Endothelial cell (in vitro differentiated cells): ENCODE data around the gene LAMA1. TPM values are rescaled to one million over a fixed set of nuclear protein-coding genes. Genes with fewer than 3 reads are reported as not detected.
A peak's percentile ranks its signal among the peaks of the same experiment; 100 is the strongest.

Source experiments
- DNase-seq: peaks from one replicate; pipeline ENCODE4 v3.0.0; 2021; ENCODE audit warnings: low spot score
- H3K27ac Mint-ChIP-seq: one replicate; pipeline ENCODE4 v1.8.0; 2021; ENCODE audit warnings: mixed read lengths, inconsistent platforms; ENCODE audit not compliant: unreplicated experiment
- H3K27me3 Mint-ChIP-seq: one replicate; pipeline ENCODE4 v1.8.0; 2021; ENCODE audit warnings: mild to moderate bottlenecking, moderate library complexity, mixed read lengths, inconsistent platforms; ENCODE audit not compliant: unreplicated experiment
- H3K36me3 Mint-ChIP-seq: one replicate; pipeline ENCODE4 v1.8.0; 2021; ENCODE audit warnings: mild to moderate bottlenecking, low read depth, mixed read lengths, inconsistent platforms; ENCODE audit not compliant: unreplicated experiment
- H3K4me1 Mint-ChIP-seq: one replicate; pipeline ENCODE4 v1.8.0; 2021; ENCODE audit warnings: mild to moderate bottlenecking, mixed read lengths, inconsistent platforms; ENCODE audit not compliant: unreplicated experiment
- H3K4me3 Mint-ChIP-seq: one replicate; pipeline ENCODE4 v1.8.0; 2021; ENCODE audit warnings: mild to moderate bottlenecking, mixed read lengths, inconsistent platforms; ENCODE audit not compliant: unreplicated experiment
- H3K9me3 Mint-ChIP-seq: one replicate; pipeline ENCODE4 v1.8.0; 2021; ENCODE audit warnings: mixed read lengths, inconsistent platforms; ENCODE audit not compliant: unreplicated experiment
- CTCF ChIP-seq: fragments of 200-600 bp; sonication (generic); IDR thresholded peaks from one replicate; pipeline ENCODE4 v1.5.0; 2021; ENCODE audit warnings: antibody characterized with exemption; ENCODE audit not compliant: unreplicated experiment
- total RNA-seq: library from RNA; stranded (reverse); fragmentation: NEBNext Ultra II Directional; extraction: Animal tissue kit (Norgen Biotek cat#: 25700); gene quantifications from one replicate; pipeline ENCODE4 v1.2.1, GENCODE V29; 2021; ENCODE audit not compliant: unreplicated experiment

The LAMA1 gene
- total RNA-seq, 1 donor from 2014 or later: 8.7 TPM

GRCh38 chr18:6928359-6928758 is 189.2 kb downstream of the LAMA1 start:
- DNase-seq: no peak
- Mint-ChIP-seq H3K4me3 (no peak overlapping the region), H3K36me3 (no peaks in the 10 kb centered on the region), H3K9me3 (no peaks in the 10 kb centered on the region), H3K27me3 (no peaks in the 10 kb centered on the region), H3K27ac (no peak overlapping the region), H3K4me1 (peaks cover 58% of the 10 kb centered on the region)
- TF ChIP-seq CTCF: no peak

GRCh38 chr18:6927153-6927552 is 190.4 kb downstream of the LAMA1 start:
- no peak for TF ChIP-seq CTCF
- Mint-ChIP-seq H3K4me1 (peaks cover 62% of the 10 kb centered on the region), H3K4me3 (no peak overlapping the region), H3K27ac (peak overlapping the region; percentile 74), H3K9me3 (no peaks in the 10 kb centered on the region), H3K27me3 (no peaks in the 10 kb centered on the region), H3K36me3 (no peaks in the 10 kb centered on the region)
- no peak for DNase-seq

- TF ChIP-seq CTCF: no peak
- H3K27me3 Mint-ChIP-seq: peaks cover 4% of the 10 kb centered on the region
- H3K36me3 Mint-ChIP-seq: no peaks in the 10 kb centered on the region
- H3K4me3 Mint-ChIP-seq: no peak overlapping the region
- H3K9me3 Mint-ChIP-seq: no peaks in the 10 kb centered on the region
- H3K27ac Mint-ChIP-seq: peak overlapping the region; percentile 94
- DNase-seq: no peak
- peaks cover 46% of the 10 kb centered on the region for H3K4me1 Mint-ChIP-seq
Measured at GRCh38 chr18:6923220-6923619, 194.4 kb downstream of the LAMA1 start.

DNA sequence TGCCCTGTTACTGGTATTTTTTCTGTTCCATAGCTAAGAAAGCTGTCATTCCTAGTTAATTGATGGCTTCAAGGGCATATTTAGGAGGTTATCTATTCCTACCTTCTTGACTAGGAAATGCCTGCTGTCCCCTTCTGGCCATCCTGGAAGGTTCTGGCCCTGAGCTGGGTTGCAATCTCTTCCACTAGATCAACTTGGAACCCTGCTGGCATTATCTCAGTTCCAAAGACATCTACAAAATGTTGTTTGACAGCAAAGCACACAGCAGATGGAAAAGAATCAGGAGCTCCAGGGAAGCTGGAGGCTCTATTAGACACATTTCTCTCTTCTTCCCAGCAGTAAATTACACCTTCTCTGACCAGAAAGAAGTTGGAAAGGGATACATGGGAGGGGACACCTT is 196.0 kb downstream of the LAMA1 start:
- no peak overlapping the region for H3K27ac Mint-ChIP-seq
- no peak for TF ChIP-seq CTCF
- no peak for DNase-seq
- no peaks in the 10 kb centered on the region for H3K9me3 Mint-ChIP-seq
- H3K4me1 Mint-ChIP-seq: peaks cover 34% of the 10 kb centered on the region
- peaks cover 4% of the 10 kb centered on the region for H3K27me3 Mint-ChIP-seq
- no peak overlapping the region for H3K4me3 Mint-ChIP-seq
- no peaks in the 10 kb centered on the region for H3K36me3 Mint-ChIP-seq

DNA sequence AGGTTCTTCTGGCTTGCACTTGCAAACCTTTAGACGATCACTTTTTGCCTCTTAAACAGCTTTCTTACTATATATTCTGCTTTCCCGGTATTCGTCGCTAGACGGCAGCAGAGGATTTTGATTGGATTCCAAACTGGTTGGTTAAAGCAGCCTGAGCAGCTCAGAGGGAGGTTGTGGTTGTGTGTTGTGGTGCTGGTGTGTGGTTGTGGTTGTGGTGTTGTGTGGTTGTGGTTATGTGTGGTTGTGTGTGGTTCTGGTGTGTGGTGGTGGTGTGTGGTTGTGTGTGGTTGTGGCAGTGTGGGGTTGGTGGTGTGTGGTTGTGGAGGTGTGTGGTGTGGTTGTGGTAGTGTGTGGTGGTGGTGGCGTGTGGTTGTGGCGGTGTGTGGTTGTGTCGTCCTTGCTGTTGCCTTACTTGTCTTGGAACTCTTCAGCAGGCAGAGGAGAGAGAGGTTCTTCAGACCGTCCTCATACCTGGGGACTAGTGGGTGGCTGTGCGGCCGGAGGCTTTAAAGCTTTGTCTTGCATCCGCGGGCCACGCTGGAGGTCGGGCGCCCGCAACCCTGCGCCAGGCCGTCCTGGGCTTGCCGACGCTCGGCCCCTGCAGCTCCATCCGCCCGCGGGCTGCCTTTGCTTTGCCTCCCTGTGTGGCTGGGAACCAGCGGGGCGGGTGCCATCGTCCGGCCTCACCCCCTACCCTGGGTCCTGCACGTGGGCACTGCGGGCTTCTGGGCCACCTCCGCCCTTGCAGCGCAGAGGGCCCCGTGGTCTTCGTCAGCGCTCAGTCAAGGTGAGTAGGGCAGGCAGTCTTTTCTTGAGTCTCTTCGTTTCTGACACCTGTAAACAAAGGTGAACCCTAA is 197.3 kb downstream of the LAMA1 start:
- Mint-ChIP-seq H3K27me3 (peaks cover 6% of the 10 kb centered on the region), H3K4me1 (peaks cover 28% of the 10 kb centered on the region), H3K36me3 (peaks cover 4% of the 10 kb centered on the region), H3K4me3 (no peak overlapping the region), H3K27ac (peak overlapping the region; percentile 65), H3K9me3 (no peaks in the 10 kb centered on the region)
- peak; percentile 80 for DNase-seq
- peak; percentile 64 for TF ChIP-seq CTCF
